ENCODE data around the gene TP53TG3E.
"Not testable (repeated sequence)": the region's sequence is repeated elsewhere in the genome, so short reads cannot be mapped to it uniquely, and the experiment has no call there.

The TP53TG3E gene, protein sequence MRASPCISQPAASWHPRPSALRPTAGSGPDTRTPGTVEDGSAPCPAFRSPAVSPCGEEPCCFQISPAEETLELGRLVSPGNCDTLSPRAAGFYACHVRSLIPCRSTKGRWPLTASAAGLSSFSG

GRCh38 chr16:33304006-33304405, at the start of gene TP53TG3E:
TSS of gene TP53TG3E (plus strand) at chr16:33304306. CDS start at chr16:33304374, 68 bp downstream.
- not testable (repeated sequence) for DNase-seq

DNA sequence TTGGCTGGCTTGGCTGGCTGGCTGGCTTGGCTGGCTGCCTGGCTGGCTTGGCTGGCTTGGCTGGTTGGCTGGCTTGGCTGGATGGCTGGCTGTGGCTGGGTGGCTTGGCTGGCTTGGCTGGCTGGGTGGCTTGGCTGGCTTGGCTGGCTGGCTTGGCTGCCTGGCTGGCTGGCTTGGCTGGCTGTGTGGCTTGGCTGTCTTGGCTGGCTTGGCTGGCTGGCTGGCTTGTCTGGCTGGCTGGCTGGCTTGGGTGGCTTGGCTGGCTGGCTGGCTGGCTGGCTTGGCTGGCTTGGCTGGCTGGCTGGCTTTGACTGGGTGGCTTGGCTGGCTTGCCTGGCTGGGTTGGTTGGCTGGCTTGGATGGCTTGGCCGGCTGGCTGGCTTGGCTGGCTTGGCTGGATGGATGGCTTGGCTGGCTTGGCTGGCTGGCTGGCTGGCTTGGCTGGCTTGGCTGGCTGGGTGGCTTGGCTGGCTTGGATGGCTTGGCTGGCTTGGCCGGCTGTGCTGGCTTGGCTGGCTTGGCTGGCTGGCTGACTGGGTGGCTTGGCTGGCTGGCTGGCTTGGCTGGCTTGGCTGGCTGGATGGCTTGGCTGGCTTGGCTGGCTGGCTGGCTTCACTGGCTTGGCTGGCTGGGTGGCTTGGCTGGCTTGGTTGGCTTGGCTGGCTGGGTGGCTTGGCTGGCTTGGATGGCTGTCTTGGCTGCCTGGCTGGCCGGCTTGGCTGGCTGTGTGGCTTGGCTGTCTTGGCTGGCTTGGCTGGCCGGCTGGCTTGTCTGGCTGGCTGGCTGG, 32.3 kb downstream of the TP53TG3E start:
- DNase-seq, result not testable (repeated sequence)

DNA sequence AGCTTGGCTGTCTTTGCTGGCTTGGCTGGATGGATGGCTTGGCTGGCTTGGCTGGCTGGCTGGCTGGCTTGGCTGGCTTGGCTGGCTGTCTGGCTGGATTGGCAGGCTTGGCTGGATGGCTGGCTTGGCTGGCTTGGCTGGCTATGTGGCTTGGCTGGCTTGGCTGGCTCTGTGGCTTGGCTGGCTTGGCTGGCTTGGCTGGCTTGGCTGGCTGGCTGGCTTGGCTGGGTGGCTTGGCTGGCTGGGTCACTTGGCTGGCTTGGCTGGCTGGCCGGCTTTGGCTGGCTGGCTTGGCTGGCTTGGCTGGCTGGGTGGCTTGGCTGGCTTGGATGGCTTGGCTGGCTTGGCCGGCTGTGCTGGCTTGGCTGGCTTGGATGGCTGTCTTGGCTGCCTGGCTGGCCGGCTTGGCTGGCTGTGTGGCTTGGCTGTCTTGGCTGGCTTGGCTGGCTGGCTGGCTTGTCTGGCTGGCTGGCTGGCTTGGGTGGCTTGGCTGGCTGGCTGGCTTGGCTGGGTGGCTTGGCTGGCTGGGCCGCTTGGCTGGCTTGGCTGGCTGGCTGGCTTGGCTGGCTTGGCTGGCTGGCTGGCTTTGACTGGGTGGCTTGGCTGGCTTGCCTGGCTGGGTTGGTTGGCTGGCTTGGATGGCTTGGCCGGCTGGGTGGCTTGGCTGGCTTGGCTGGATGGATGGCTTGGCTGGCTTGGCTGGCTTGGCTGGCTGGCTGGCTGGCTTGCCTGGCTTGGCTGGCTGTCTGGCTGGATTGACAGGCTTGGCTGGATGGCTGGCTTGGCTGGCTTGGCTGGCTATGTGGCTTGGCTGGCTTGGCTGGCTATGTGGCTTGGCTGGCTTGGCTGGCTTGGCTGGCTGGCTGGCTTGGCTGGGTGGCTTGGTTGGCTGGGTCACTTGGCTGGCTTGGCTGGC, 33.8 kb downstream of the TP53TG3E start:
- not testable (repeated sequence) for DNase-seq

DNA sequence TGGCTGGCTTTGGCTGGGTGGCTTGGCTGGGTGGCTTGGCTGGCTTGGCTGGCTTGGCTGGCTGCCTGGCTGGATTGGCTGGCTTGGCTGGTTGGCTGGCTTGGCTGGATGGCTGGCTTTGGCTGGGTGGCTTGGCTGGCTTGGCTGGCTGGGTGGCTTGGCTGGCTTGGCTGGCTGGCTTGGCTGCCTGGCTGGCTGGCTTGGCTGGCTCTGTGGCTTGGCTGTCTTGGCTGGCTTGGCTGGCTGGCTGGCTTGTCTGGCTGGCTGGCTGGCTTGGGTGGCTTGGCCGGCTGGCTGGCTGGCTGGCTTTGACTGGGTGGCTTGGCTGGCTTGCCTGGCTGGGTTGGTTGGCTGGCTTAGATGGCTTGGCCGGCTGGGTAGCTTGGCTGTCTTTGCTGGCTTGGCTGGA, 34.4 kb downstream of the TP53TG3E start:
- DNase-seq, result not testable (repeated sequence)

- DNase-seq, result not testable (repeated sequence)
These were observed 35.3 kb downstream of the TP53TG3E start for GRCh38 chr16:33339093-33340061.
